Effector CD4-positive, alpha-beta T cell (primary cell): ENCODE data around the gene NATD1.
"Not testable (repeated sequence)": the region's sequence is repeated elsewhere in the genome, so short reads cannot be mapped to it uniquely, and the experiment has no call there.

ENCODE experiments used
- DNase-seq: peaks from one replicate; pipeline ENCODE4 v3.0.0-alpha.2; 2020

Gene NATD1

DNA sequence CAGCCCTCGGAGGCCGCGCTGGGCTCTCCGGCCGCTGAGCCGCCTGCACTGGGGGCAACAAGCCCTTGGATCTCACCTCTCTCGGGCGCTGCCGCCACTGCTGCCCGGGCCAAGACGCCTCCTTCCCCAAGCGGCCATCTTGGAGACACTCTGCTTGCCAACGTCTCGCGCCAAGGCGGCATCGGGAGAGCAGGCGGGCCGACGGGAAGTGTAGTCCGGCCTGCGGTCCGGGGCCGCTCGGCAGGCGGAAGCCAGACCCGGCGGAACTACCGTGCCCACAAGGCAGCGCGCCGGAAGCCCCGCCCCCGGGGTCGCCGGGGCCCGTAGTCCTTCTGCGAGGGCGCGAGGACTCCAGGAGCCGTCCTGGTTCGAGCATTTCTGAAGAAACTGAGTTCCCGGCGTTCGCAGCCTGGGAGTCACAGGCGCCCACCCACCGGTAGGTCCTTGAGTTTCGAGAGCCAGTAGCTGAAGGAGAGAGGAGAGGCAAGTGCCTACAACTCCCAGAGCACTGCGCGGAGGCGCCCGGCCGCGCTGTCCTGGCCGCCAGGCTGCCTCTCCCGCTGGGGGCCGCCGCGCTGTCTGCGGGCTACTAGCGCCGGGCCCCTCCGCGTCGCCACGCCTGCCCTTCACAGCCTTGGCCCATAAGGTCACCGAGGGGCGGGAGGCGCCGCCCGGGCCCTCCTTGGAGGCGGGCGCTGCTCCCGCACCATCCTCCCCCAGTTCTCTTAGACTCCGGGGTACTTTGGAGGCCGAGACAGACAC lies 39.0 kb downstream of the NATD1 start, which contains the start of gene TMEM11:
TSS of gene TMEM11 (minus strand) at position 147 of the 762 bp plus-strand sequence. CDS start at position 138, 9 bp downstream.
- DNase-seq: peak; percentile 94

DNA sequence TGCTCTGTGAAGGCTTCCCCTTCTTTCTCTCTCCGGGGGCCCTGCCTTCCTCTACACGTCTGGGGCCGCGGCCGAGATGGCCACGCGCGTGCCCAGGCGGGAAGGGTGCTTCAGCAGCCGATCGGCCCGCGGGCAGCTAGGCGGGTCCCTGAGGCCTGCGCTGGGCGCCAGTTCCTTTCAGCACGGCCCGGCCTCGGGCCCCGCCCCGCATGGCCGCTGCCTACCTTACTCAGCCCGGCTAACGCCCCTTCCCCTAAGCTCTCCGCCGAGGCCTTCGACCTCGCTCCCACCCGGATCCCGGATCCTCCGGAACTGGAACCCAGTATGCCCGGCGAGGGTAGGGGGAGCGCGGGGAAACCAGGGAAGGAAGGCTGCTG lies 39.6 kb downstream of the NATD1 start:
- no peak for DNase-seq

DNA sequence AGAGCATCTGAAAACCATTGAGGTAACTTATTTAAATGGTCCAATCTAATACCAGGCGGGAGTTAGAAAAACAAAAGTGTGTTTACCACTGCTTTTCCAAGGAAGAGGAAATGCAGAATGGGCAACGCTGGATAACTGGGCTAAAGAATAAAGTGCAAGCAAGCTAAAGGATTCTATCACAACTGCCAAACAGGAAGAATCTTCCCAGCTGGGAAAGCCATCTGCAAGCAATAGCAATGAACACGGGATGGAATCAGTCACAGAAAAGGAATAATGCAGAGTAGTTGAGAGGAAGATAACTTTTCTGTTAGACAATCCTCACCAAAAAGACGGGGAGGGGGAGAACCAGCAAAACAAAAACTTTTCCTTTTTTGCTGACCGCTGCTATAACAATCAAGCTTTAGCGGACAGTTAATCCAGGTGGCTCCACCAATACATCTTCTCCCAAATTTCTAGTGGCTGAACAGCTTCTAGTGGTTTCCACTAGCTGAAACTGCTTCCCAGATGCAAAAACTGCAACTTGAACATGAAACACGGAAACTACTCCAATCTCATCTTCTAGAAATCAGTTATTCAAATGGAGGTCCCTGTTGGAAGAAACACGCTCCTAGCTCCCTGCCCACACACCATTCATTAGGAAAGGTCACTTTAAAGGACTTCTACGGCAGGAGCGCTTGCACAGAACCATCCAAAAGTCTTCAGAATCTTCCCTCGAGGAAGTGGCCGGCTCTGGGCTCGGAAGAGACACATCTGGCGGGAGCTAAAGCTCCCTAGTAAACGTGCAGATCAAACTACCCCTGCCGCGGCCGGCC lies 40.2 kb downstream of the NATD1 start:
- no peak for DNase-seq

DNA sequence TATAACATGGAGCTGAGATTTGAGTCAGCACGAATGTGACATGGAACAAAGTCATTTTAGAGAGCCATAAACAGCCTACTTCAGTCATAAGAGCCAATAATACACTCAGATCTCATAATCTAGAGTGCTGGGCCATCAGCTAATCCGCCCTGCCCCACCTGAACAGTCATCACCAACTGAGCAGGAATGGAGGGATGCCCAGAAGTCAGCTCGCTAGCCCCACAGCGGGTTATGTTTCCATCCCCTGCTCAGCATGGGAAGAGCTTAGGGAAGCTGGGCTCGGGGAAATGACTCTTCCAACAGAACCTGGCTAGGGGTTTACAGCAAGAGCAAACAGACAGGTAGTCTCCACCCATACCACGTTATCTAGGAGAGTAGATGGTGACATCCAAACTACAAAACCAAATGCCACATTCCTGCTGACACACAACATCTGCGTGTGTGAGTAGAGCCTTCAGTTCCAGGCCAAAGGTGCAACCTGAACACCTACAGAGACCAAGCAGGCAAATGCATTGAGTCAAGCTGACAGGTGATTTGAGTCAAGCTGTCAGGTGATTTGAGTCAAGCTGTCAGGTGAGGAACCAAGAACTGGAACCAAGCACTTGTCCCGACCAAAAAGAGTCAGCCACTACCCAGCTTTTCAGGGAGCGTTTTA lies 41.3 kb downstream of the NATD1 start:
- DNase-seq: no peak

DNA sequence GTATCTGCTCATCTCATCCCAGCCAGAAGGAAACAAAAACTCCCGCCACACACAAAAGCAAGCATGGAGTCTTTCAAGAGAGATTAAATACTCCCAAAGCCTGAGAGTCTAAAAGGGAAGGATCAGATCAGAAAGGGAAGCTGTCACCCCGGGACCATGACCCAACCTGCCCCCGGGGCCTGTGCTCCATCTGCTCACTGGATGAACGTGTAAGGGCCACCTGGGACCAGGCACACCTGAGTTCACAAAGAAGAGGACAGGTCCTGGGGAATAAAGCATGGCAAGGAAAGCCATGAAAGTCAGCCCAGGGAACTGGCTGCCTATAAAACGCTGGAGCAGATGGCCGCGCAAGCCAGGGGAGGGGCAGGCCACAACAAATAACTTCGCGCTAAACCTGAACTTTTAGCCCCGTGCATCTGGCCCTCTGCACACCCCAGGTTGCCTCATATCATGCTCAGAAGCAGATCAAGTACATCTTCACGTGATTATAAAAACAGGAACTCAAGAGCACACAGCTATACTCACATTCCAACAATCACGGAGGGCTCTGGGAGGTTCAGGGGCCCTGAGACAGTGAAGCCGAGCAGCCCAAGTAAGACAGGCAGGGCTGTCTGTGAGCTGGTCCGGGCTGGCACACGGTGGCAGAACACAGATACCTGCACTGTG lies 42.7 kb downstream of the NATD1 start:
- DNase-seq: no peak

DNA sequence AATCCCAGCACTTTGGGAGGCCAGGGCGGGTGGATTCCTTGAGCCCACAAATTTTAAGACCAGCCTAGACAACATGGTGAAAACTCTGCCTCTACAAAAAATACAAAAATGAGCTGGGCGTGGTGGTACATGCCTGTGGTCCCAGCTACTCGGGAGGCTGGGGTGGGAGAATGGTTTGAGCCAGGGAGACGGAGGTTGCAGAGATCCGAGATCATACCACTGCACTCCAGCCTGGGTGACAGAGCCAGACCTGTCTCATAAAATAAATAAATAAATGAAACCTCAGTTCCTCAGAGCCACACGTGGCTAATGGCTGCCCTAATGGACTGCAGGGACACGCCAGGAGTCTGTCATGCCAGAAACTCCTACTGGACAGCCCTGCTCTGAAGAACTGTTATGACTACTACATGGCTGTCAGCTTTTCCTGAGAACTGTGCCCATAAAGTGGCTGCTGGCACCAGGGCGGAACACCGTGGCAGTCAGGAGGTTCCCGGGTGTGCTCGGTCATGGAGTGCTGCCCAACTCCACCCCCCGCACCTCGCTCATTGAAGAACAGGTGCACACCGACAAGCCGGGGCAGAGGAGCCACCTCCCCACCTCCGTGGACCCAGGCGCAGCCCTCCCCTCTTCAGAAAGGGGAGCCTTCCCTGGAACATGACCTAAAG lies 43.6 kb downstream of the NATD1 start:
- no peak for DNase-seq

DNA sequence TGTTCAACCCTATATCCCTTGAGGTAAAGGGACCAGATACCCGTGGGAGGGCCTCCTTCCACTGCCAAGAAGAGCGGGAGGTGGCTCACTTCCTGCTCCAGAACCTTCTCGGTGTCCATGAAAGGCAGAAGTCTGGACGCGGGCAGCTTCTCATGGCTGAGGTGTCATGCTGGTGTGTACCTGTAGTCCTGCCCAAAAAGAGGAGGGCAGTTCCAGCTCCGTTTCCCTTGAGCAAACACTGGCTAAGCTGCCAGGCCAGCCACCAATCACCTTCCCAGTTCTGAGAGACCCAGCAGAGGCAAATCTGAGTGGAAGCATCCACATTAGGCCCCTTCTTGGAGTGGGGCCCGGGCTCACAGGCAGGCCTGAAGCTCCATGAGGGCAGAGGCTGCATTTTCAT lies 44.9 kb downstream of the NATD1 start:
- DNase-seq: no peak

DNA sequence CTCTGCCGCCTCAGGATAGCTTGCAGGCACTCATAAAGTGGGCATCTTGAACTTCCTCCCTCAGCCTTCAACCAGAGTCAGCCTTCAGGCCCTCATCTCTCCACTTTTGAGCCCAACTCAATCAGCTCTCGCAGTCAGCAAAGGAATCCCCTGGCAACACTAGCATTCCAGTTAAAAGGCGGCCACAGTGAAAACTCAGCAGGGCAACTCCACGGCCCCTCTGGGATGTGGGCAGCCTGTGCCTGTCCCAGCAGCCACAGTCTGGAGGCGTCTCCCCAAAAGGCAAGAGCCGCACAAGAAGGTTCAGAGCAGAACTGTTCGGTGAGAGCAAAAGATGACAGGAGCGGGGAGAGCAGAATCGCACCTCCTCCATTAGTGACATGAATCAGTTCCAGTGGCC lies 48.3 kb downstream of the NATD1 start:
- DNase-seq: no peak

DNA sequence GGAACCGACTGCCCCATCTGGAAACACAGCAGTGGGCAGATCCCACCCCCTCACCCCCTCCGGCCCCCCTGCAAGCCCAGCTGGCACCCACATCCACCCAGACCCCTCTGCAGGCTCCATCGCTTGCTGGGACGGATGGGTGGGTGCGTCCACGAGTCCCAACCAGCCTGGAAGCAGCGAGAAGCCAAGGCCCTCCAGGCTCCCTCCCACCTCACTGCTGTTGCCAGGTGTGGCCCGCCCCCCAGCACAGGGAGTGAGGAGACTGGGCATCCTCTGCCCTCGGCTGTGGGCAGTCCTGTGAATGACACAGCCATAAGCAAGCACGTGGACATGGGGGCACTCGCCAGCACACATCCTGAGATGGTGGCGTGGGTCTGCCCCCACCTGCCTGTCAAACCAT lies 50.7 kb downstream of the NATD1 start:
- DNase-seq: no peak

DNA sequence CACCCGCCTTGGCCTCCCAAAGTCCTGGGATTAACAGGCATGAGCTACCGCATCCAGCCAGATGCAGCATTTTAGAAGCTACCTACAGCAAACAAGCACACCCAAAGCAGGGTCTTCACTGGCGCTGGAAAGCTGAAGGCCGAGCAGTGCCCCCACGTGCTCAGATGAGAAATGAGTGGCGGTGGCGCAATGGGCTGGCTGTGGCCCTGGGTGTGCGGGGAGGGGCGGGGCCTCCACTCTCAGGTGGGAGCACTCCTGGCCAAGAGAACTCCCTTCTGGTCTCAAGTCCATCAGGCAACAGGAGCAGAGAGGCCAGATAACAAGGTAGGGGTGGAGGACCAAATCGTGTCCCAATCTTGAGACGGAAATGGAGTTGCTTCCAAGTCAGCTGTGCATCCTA lies 51.3 kb downstream of the NATD1 start:
- no peak for DNase-seq

DNA sequence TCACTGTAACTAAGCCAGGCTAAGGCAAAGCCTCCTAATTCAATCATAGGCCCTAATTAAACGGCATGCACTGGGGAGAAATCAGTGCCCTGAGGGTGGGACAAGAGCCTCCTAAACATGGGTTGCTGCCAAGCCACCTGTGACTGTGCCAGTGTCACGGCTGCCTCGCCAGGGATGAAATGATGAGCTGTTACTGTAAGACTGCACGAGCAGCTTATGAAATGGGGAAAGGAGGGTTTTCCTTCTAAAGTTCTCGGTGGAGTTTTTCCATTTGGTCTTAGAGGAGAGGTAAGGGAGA lies 52.0 kb downstream of the NATD1 start:
- no peak for DNase-seq

DNA sequence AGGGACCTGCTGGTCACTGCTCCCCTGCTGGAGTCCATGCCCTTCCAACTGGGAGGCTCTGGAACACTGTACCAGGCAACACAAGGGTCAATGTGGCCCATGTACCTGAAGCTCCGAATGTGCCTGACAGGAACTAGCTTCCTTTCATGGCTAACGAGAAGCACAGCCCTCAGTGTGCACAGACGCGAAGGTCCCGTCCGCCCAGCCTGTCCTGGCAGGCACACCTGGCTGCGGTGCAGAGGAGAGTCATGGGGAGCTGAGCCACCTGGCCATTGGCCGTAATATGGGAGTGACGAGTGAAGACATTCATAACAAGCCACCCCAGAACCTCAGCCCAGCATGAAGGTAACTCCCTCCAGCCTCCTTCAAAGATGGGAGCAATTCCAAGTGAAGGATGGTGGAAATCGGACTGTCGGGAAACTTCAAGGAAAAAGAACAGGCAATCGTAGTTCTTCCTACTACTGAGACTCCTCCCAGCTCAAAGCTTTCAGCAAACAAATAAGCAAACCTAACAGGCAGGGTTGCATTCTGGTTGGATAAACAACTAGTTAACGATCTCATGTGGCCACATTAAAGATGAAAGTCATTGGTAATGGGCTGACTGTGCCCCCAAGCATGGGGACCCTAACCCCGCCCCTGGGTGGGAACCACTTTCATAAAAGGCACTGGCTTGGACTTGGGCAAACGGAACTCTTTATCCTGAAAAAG lies 52.5 kb downstream of the NATD1 start:
- no peak for DNase-seq

DNA sequence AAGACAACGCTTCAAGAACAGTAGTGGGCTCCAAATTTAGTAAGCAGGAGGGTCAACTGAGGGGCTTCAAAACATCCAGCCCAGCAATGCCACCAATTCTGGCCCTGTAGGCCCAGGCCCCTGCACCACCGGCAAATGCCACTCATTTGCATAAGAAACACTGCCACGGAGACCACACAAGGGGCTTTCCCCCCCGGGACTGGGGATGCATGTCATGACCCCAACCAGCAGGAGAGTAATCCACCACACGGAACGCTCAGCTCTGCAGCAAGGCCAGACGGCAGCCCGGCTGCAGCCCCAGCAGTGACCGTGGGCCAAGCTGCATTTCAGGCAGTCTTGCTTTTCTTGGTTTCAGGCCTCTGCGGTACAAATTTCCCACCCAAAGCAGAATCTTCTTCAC lies 53.4 kb downstream of the NATD1 start:
- no peak for DNase-seq

DNA sequence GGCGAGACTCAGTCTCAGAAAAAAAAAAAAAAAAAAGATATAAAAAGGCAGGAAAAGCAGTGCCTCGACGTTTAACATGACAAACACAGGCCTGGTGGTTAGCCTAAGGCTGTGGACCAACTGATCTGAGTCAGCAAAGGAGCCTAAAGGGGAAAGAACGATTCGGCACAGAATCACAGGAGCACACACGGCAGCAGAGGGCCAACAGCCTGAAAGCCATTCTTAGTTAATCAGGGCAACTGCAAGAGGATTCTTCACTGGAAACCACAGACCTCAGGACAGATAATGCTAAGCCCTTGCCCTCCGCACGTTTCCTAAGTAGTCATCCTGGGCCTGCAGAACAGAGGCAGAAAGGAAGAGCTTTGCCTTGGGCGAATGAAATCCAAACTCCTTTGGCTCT lies 53.9 kb downstream of the NATD1 start:
- no peak for DNase-seq

DNA sequence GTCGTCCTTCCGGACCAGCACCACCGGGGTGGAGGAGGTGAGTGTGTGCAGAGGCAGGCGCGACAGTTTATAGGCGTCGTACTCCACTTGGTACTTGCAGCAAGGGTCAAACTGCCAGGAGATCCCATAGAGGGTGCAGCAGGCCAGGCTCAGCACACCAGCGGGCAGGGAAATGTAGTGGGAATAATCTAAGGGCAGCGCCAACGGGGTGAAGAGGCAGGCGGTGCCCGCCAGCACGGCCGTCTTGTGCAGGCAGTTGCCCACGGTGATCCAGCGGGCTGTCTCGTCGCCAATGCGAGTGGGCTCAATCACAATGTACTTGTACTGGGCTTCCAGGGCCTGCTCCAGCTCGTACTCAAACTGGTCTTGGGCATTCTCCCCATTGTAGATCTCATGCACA lies 54.8 kb downstream of the NATD1 start:
- DNase-seq: no peak

DNA sequence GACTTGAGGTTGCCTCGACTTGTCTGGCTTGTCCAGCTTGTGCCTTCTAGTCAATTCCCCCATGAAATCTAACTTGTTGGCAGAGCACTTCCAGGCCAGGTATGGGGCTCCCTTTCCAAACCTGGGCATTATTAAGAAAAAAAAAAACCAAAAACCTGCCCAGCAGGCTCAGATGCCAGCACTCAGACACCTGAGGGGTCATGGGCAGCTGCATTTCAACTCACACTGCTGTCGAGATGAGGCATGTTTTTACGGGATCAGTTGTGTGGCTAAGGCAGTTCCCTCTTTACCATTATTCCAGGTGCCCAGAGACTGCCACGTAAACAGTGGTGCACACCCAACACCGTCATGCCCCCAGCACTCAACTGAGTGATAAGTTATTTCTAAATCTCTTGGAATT lies 57.1 kb downstream of the NATD1 start:
- DNase-seq: no peak

DNA sequence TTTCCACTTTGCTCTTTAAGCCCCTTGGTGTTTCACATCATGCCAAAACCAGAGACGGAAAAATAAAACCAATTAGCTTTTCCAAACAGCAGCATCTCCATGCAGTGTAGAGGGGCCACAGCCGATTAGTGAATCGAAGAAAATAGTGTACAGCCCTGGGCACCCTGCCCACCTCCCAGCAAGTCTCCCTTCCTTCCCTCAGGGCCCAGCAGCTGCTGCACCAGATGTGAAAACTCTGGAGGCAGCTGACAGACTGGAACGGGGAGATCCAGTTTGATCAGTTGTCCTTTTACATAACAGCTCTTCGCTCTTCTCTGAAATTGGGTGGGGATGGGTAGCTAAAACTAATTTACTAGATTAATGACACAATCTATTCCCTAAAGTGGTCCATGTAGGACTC lies 58.5 kb downstream of the NATD1 start:
- no peak for DNase-seq

DNA sequence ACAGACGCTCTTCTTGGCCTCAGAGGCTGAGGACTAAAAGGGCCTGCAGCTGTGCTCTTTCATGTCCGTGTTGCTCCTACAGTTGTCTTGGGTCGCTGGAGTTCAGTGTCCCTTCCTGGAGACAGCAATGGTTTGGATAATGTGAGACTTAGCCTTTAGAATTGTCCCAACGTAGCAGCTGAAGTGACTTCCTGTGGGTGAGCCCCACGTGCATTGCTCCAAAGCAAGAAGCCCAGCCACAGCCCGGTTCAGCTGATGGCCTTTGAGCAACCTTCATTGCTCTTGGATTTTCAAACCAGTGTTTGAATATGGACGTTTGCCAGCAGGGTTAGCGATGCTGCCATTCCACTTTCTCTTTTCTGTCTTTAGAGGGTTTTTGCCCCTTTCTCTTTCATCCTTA lies 59.0 kb downstream of the NATD1 start:
- DNase-seq: no peak

DNA sequence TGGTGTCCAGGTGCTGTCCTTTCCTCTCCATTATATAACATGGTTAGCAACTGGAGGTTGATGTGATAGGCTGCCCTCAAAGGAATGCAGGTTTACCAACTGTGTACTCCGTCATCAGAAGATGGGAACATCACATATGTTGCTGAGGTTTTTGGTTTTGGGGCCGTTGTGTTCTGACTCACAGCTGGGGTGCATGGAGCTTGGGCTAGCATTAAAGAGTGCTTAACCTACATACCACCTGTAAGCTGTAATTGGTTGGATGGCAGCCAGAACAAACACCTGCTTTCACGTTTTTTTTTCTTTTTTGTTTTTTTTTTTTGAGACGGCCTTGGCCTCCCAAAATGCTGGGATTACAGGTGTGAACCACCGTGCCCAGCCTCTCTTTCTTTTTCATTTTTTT lies 60.2 kb downstream of the NATD1 start:
- no peak for DNase-seq

DNA sequence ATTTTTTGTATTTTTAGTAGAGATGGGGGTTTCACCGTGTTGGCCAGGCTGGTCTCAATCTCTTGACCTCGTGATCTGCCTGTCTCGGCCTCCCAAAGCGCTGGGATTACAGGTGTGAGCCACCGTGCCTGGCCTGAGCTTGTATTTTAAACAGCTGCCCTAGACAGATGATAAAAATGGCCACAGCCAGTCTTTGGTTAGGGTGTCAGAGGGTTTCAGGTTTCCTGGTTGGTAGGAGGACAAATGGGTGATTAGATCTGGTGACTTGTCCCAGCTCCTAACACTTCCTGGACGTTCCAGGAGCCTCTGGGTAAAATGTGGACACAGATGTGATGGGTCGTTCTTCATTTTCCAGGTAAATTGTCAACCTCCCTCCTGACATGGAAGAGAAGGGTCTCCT lies 60.8 kb downstream of the NATD1 start:
- not testable (repeated sequence) for DNase-seq

DNA sequence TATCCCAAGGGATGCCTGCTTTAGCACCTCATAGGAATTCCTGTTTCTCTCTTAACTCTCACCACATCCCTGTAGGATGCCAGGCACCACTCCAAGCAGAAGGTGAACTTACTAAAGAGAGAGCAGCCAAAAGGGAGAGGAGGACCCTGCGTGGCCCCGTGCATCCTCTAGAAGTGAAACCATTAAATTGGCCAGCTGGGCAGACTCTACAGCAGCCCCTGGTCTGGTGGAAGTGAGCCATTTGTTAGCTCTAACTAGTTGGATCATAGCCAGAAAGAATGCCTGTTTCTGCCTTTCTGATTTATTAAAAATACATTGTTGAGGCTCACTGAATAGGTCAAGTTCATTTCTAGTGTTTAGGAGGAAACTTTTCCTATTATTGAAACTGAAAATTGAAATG lies 61.5 kb downstream of the NATD1 start:
- DNase-seq: no peak

DNA sequence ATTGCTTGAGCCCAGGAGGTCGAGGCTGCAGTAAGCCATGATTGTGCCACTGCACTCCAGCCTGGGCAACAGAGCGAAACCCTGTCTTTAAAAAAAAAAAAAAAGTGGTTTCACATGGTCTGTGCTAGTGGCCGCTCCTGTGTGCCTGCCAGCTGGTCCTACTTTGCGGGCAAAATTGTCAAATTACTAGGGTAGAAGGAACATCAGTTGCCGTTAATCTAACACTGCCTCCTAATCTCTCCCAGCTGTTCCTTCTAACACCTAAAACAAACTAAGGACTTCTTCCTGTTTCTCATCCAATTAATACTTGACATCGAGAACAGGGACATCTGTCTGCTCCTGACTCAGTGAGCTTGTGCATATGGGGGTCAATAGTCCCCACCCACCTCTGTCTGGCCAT lies 63.1 kb downstream of the NATD1 start:
- DNase-seq: no peak
